Nephron progenitor cell (in vitro differentiated cells): Measurements from ENCODE around the gene PIAS4.

ENCODE experiments used
- DNase-seq: peaks from one replicate; pipeline ENCODE4 v3.0.0; 2021
- H3K27ac Mint-ChIP-seq: 2 replicates; pipeline ENCODE4 v1.8.0; 2021; ENCODE audit warnings: mild to moderate bottlenecking, moderate library complexity, mixed read lengths
- H3K27me3 Mint-ChIP-seq: 2 replicates; pipeline ENCODE4 v1.8.0; 2021; ENCODE audit warnings: mild to moderate bottlenecking, low read depth, mixed read lengths; ENCODE audit not compliant: poor library complexity
- H3K36me3 Mint-ChIP-seq: 2 replicates; pipeline ENCODE4 v1.8.0; 2021; ENCODE audit warnings: low read depth, mixed read lengths
- H3K4me1 Mint-ChIP-seq: 2 replicates; pipeline ENCODE4 v1.8.0; 2021; ENCODE audit warnings: mixed read lengths
- H3K4me3 Mint-ChIP-seq: 2 replicates; pipeline ENCODE4 v1.8.0; 2021; ENCODE audit warnings: mild to moderate bottlenecking, moderate library complexity, mixed read lengths
- H3K9me3 Mint-ChIP-seq: 2 replicates; pipeline ENCODE4 v1.8.0; 2021; ENCODE audit warnings: mild to moderate bottlenecking, moderate library complexity, mixed read lengths
- TF ChIP-seq, protein P1 (sequence below): fragments of 200-600 bp; sonication (generic); IDR thresholded peaks from 2 replicates; pipeline ENCODE4 v1.5.0; 2021; ENCODE audit warnings: antibody characterized with exemption

PIAS4 gene

DNA sequence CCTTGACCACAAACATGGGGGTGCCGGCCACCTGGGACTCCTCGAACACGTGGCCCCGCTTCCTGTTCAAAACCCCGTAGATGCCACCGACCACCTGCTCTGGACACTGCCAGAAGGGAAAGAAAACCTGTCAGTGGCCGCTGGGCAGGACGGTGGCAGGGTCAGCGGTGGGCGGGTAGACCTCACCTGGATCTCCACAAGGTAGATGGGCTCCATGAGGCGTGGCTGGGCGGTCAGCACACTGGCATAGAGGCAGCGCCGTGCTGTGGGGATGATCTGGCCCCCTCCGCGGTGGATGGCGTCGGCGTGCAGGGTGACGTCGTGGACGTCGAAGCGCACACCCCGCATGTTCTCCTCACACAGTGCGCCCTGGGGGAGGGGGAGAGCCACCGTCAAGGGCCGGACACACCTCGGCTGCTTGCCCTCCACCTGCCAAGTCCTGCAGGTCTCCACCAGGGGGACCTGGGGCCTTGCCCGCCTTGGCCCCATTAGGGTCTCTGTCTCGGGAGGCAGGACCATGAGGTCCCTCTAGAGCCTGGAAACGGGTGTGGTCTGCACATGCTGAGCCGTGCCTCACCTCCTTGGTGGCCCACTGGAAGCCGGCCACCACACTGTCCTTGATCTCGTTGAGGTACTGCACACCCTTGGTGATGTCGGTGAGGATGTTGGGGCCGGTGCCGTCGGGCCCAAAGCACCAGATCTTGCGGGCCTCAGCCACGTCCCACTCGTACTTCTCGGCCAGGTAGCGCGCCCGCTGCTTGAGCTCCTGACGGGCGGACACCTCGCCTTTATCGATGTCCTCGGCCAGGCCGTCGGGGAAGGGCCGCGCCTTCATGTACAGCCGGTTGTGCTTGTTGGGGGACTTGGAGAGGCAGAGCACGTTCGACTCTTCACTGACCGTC, 30.0 kb upstream of the PIAS4 start:
- Mint-ChIP-seq H3K27me3 (no peaks in the 10 kb centered on the region), H3K9me3 (no peaks in the 10 kb centered on the region), H3K36me3 (peaks cover 54% of the 10 kb centered on the region), H3K27ac (peak overlapping the region; percentile 81), H3K4me3 (no peak overlapping the region), H3K4me1 (peaks cover 1% of the 10 kb centered on the region)
- DNase-seq: peak; percentile 8
- TF ChIP-seq, protein P1, sequence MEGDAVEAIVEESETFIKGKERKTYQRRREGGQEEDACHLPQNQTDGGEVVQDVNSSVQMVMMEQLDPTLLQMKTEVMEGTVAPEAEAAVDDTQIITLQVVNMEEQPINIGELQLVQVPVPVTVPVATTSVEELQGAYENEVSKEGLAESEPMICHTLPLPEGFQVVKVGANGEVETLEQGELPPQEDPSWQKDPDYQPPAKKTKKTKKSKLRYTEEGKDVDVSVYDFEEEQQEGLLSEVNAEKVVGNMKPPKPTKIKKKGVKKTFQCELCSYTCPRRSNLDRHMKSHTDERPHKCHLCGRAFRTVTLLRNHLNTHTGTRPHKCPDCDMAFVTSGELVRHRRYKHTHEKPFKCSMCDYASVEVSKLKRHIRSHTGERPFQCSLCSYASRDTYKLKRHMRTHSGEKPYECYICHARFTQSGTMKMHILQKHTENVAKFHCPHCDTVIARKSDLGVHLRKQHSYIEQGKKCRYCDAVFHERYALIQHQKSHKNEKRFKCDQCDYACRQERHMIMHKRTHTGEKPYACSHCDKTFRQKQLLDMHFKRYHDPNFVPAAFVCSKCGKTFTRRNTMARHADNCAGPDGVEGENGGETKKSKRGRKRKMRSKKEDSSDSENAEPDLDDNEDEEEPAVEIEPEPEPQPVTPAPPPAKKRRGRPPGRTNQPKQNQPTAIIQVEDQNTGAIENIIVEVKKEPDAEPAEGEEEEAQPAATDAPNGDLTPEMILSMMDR: no peak

DNA sequence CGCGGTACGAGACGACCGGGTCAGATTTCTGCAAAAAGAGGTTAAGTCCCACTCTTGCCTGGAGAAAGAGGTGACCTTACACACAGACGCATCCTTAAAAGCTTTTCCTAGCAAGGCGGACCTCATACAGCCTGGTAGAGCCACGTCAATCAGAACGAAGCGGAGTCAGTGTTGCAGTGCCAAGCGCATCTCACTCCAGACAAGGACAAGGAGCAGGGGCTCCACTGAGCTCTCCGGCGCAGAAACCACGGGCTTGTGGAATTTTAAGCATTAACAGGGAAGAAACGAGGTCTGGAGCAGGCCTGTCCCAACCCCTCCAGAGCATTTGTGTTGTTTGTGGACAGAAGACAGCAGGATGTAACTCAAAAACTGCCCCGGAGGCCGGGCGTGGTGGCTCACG, 29.4 kb upstream of the PIAS4 start:
- TF ChIP-seq, protein P1: no peak
- no peak for DNase-seq
- H3K4me3 Mint-ChIP-seq: no peak overlapping the region
- H3K27ac Mint-ChIP-seq: peak overlapping the region; percentile 81
- H3K27me3 Mint-ChIP-seq: no peaks in the 10 kb centered on the region
- peaks cover 60% of the 10 kb centered on the region for H3K36me3 Mint-ChIP-seq
- H3K4me1 Mint-ChIP-seq: peaks cover 8% of the 10 kb centered on the region
- H3K9me3 Mint-ChIP-seq: no peaks in the 10 kb centered on the region

DNA sequence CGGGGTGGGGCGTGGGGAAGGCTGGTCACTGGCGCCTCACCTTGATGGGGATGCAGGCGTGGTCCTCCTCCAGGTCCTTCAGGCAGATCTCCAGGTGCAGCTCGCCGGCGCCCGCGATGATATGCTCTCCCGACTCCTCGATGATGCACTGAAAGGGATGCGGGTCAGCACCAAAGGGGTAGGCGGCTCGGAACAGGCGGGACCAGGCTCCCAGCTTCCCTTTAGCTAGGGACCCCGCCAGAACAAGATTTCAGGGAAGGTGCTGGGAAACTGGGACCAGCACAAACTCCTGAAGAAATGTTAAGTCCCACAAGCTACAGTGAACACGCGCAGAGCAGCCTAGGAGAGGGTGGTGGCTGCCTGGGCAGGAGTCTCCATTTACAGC, 28.3 kb upstream of the PIAS4 start:
- H3K36me3 Mint-ChIP-seq: peaks cover 71% of the 10 kb centered on the region
- no peak for DNase-seq
- no peaks in the 10 kb centered on the region for H3K9me3 Mint-ChIP-seq
- no peak overlapping the region for H3K27ac Mint-ChIP-seq
- H3K4me1 Mint-ChIP-seq: peaks cover 19% of the 10 kb centered on the region
- H3K4me3 Mint-ChIP-seq: no peak overlapping the region
- no peaks in the 10 kb centered on the region for H3K27me3 Mint-ChIP-seq
- TF ChIP-seq, protein P1: no peak

DNA sequence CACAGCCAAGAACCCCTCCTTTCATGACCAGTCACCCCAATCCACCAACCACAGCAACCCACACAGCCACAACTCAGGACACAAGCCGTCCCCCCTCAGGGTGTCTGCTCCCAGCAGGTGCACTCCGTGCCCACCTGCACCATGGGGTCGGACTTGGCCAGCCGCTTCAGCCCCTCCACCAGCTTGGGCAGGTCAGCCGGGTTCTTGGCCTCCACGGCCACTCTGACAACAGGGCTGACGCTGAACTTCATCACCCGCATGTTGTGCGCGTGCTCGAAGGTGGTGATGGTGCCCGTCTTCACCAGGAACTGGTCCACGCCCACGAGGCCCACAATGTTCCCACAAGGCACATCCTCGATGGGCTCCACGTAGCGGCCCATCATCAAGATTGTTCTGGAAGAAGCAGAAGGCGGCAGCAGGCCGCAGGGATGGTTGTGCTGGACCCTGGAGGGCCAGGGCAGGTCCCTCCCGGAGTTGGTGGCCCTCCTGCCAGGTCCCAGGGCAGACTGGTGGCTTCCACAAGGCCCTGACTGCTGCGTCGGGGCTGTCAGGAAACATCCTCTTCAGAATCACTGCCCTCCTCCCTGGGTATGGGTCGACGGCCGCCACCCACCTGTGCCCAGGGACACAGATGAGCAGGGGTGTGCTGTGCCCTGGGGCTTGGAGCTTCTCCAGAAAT, 27.7 kb upstream of the PIAS4 start:
- no peaks in the 10 kb centered on the region for H3K27me3 Mint-ChIP-seq
- peaks cover 71% of the 10 kb centered on the region for H3K36me3 Mint-ChIP-seq
- peak; percentile 4 for DNase-seq
- H3K27ac Mint-ChIP-seq: no peak overlapping the region
- H3K4me1 Mint-ChIP-seq: peaks cover 24% of the 10 kb centered on the region
- no peak overlapping the region for H3K4me3 Mint-ChIP-seq
- TF ChIP-seq, protein P1: no peak
- H3K9me3 Mint-ChIP-seq: no peaks in the 10 kb centered on the region

DNA sequence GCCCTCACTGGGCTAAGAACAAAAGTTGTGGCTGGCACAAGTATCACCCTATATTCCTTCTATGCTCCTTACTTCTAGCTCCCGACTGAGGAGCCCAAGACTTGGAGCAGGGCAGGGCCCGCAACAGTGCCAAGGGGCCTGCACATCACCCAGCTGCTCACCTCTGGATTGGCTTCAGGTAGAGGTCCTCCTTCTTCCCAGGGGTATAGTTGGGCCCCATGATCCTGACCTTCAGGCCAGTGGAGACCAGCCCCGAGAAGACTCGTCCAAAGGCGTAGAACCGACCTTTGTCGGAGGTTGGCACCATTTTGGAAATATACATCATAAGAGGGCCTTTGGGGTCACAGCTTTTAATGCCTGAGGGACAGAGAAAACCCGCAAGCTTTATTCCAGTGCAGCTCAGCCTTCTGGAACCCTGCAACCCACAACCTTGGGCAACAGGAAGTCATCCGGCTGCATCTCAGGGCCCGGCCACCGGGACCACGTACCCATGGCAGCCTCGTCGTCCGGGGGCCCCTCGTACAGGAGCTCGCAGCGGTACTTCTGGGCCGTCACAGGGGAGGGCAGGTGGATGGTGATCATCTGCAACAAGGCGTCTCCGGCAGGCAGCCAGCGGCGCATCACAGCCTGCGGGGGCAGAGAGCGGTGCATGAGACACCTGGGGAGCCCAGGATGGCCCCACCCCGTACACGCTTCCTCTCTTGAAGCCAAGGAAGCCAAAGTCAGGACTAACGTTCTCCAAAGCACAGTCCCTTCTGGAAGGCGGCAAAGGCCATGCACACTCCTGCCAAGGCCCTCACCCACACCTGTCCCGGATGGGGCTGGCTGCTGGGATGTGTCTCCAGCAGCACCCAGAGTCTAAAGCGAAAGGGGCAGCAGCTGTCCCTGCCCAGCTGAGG, 26.9 kb upstream of the PIAS4 start:
- H3K27ac Mint-ChIP-seq: no peak overlapping the region
- H3K9me3 Mint-ChIP-seq: no peaks in the 10 kb centered on the region
- no peak overlapping the region for H3K4me3 Mint-ChIP-seq
- TF ChIP-seq, protein P1: no peak
- peaks cover 25% of the 10 kb centered on the region for H3K4me1 Mint-ChIP-seq
- H3K36me3 Mint-ChIP-seq: peaks cover 70% of the 10 kb centered on the region
- peaks cover 2% of the 10 kb centered on the region for H3K27me3 Mint-ChIP-seq
- DNase-seq: no peak
